HepG2 (cell line): Measurements from ENCODE around the gene CTAG2. TPM values are rescaled to one million over a fixed set of nuclear protein-coding genes. Genes with fewer than 3 reads are reported as not detected.

Experiments used
- ATAC-seq: fragments of 200-7000 bp; cut with Tn5 transposase; 3 replicates; pipeline ENCODE4 v1.9.1; 2020; ENCODE audit warnings: mild to moderate bottlenecking, moderate library complexity
- BruUV-seq: library from RNA; stranded (reverse); fragments of 400-500 nt; replicated peaks from 2 replicates; lab custom pipeline; 2021; lab: Mats Ljungman, UMichigan
- CTCF ChIA-PET: fragments of 300-600 bp; formaldehyde crosslinking; extraction: SDS; loops from one replicate; lab custom pipeline; 2021; ENCODE audit warnings: low total read pairs, inconsistent platforms, low intra/inter-chr PET ratio; lab: Yijun Ruan, JAX
- POLR2A ChIA-PET: fragments of 350-600 bp; sonication (Branson Sonifier 250); formaldehyde crosslinking; loops from one replicate; lab custom pipeline; 2020; ENCODE audit warnings: antibody characterized with exemption, inconsistent platforms; lab: Yijun Ruan, JAX
- DNase-seq: peaks from one replicate; pipeline ENCODE4 v3.0.0-alpha.2; 2015; ENCODE audit warnings: low spot score
- FAIRE-seq: peaks from 3 replicates; lab custom pipeline; 2011; peaks lifted over from hg19 to GRCh38; lab: Jason Lieb, UNC
- H2AFZ ChIP-seq: one replicate; pipeline ENCODE4 v1.6.1; 2011; ENCODE audit warnings: low read length, inconsistent platforms
- H3K27ac ChIP-seq: fragments of 300-600 bp; 3 replicates; pipeline ENCODE4 v1.8.0; 2011; ENCODE audit warnings: mixed run types, mild to moderate bottlenecking, mixed read lengths, low read length, inconsistent platforms; ENCODE audit not compliant: insufficient read depth; ENCODE audit errors: extremely low read length
- H3K27me3 ChIP-seq, 2 experiments: fragments of 200-600 bp in 1 of 2; 2 replicates in 1 of 2; 3 replicates in 1 of 2; pipeline versions ENCODE4 v1.6.0 to v1.8.0; 2011; ENCODE audit warnings: low read length in 2 of 2, mild to moderate bottlenecking in 2 of 2, moderate library complexity in 2 of 2, inconsistent platforms in 1 of 2; ENCODE audit not compliant: insufficient read depth in 2 of 2, control insufficient read depth in 1 of 2
- H3K36me3 ChIP-seq, 2 experiments: fragments of 200-600 bp in 1 of 2; replicated peaks in 1 of 2; 2 replicates in 1 of 2; 3 replicates in 1 of 2; pipeline versions ENCODE4 v1.5.1 to v1.8.0; 2011; ENCODE audit warnings: low read length in 2 of 2, inconsistent platforms in 1 of 2; ENCODE audit not compliant: insufficient read depth in 2 of 2, control insufficient read depth in 1 of 2
- H3K4me1 ChIP-seq: 2 replicates; pipeline ENCODE4 v1.5.1; 2012; ENCODE audit warnings: low read length, inconsistent platforms; ENCODE audit not compliant: insufficient read depth
- H3K4me2 ChIP-seq: 2 replicates; pipeline ENCODE4 v1.6.0; 2011; ENCODE audit warnings: low read depth, low read length, inconsistent platforms
- H3K4me3 ChIP-seq, 3 experiments: fragments of 200-600 bp in 1 of 3; sonication (generic), shearing (Covaris generic) in 1 of 3; replicated peaks in 1 of 3; 2 replicates each; pipeline ENCODE4 v1.5.1; 2011 to 2016; ENCODE audit warnings: low read length in 3 of 3, inconsistent platforms in 2 of 3, low read depth in 2 of 3, mild to moderate bottlenecking in 2 of 3, control low read depth in 1 of 3, mixed read lengths in 1 of 3; ENCODE audit not compliant: insufficient read depth in 1 of 3
- H3K79me2 ChIP-seq: one replicate; pipeline ENCODE4 v1.6.1; 2011; ENCODE audit warnings: low read length, inconsistent platforms; ENCODE audit not compliant: insufficient read depth
- H3K9ac ChIP-seq: 2 replicates; pipeline ENCODE4 v1.6.0; 2011; ENCODE audit warnings: mild to moderate bottlenecking, low read depth, low read length, inconsistent platforms; ENCODE audit not compliant: insufficient read depth
- H3K9me3 ChIP-seq: 2 replicates; pipeline ENCODE4 v1.5.1; 2012; ENCODE audit warnings: mild to moderate bottlenecking, low read length
- H4K20me1 ChIP-seq: 2 replicates; pipeline ENCODE4 v1.6.0; 2011; ENCODE audit warnings: inconsistent platforms, mild to moderate bottlenecking, low read length, moderate library complexity; ENCODE audit not compliant: insufficient read depth
- ATF5 ChIP-seq: sonication (generic); formaldehyde crosslinking; IDR thresholded peaks from 2 replicates; pipeline ENCODE4 v1.4.0; 2020; ENCODE audit warnings: mild to moderate bottlenecking, low read depth, missing genetic modification reagents
- CHD2 ChIP-seq: IDR thresholded peaks from 2 replicates; pipeline ENCODE4 v1.6.1; 2011; ENCODE audit warnings: low read depth, low read length, improper control_type of control experiment
- CREM ChIP-seq, 2 experiments: sonication (generic) in 1 of 2; formaldehyde crosslinking in 1 of 2; IDR thresholded peaks; 2 replicates each; pipeline versions ENCODE4 v1.4.0 to v1.6.1; 2016 to 2020; ENCODE audit warnings: antibody characterized with exemption in 1 of 2, mild to moderate bottlenecking in 1 of 2, missing genetic modification reagents in 1 of 2
- DZIP1 ChIP-seq: sonication (generic); formaldehyde crosslinking; IDR thresholded peaks from 2 replicates; pipeline ENCODE4 v1.5.0; 2020; ENCODE audit warnings: mild to moderate bottlenecking, missing genetic modification reagents
- HNRNPLL ChIP-seq: fragments of 200-400 bp; formaldehyde crosslinking; IDR thresholded peaks from 2 replicates; pipeline ENCODE4 v1.6.1; 2017; ENCODE audit warnings: mild to moderate bottlenecking, low read depth, low read length; ENCODE audit not compliant: poor library complexity, severe bottlenecking
- REPIN1 ChIP-seq: sonication (generic); formaldehyde crosslinking; IDR thresholded peaks from 2 replicates; pipeline ENCODE4 v1.8.0; 2022; ENCODE audit warnings: missing genetic modification reagents, low read depth, mild to moderate bottlenecking, borderline replicate concordance
- ZNF274 ChIP-seq: sonication (generic); formaldehyde crosslinking; IDR thresholded peaks from 2 replicates; pipeline ENCODE4 v1.5.1; 2020; ENCODE audit warnings: mild to moderate bottlenecking, missing genetic modification reagents
- ZNF570 ChIP-seq: sonication (generic); formaldehyde crosslinking; IDR thresholded peaks from 2 replicates; pipeline ENCODE4 v1.4.0; 2020; ENCODE audit warnings: mild to moderate bottlenecking, missing genetic modification reagents, borderline replicate concordance
- ZNF766 ChIP-seq: sonication (generic); formaldehyde crosslinking; IDR thresholded peaks from 2 replicates; pipeline ENCODE4 v1.5.0; 2020; ENCODE audit warnings: missing genetic modification reagents, borderline replicate concordance
- WGBS: methylation state at CpG from one replicate; pipeline ENCODE4 v1.1.6; 2017; ENCODE audit warnings: low lambda C conversion rate; 5-methylcytosine and 5-hydroxymethylcytosine counted together
- in situ Hi-C: cut with HindIII; loops from 2 replicates; pipeline ENCODE4 v1.10.0; 2017; ENCODE audit warnings: low pct_unique_long_range_greater_than_20kb; ENCODE audit not compliant: extremely low pct_ligation_motif_present
- intact Hi-C: fragments of 100-400 bp; cut with micrococcal nuclease; formaldehyde crosslinking; loops from one replicate; pipeline ENCODE4 v1.10.0; 2022; ENCODE audit not compliant: unreplicated experiment
- polyA plus RNA-seq, 8 experiments: library from polyadenylated mRNA; depleted of rRNA in 3 of 8; stranded (reverse) in 7 of 8; unstranded in 1 of 8; fragments of >200 nt; fragmentation: Illumina TruSeq in 4 of 8; extraction: Trizol in 4 of 8; gene quantifications; 2 replicates each; pipeline versions ENCODE4 v1.2.1 to v1.2.3, GENCODE V29; 2011 to 2016; ENCODE audit warnings: low read depth in 4 of 8, missing spikeins in 1 of 8, mixed read lengths in 1 of 8; ENCODE audit not compliant: insufficient read depth in 1 of 8
- total RNA-seq, 5 experiments: library from RNA; depleted of rRNA; stranded (reverse); fragments of >200 nt; fragmentation: Illumina TruSeq; extraction: Trizol; gene quantifications; 2 replicates each; pipeline ENCODE4 v1.2.3, GENCODE V29; 2016; ENCODE audit warnings: low read depth in 1 of 5
- TF ChIP-seq, protein P1 (sequence below): sonication (generic); formaldehyde crosslinking; IDR thresholded peaks from 2 replicates; pipeline ENCODE4 v1.4.0; 2020; ENCODE audit warnings: mild to moderate bottlenecking, missing genetic modification reagents
- TF ChIP-seq, protein P2 (sequence below): sonication (generic); formaldehyde crosslinking; IDR thresholded peaks from 2 replicates; pipeline ENCODE4 v1.5.1; 2020; ENCODE audit warnings: mild to moderate bottlenecking, missing genetic modification reagents, moderate library complexity

CTAG2 gene
- total and polyA plus RNA-seq, 2 of the 13 experiments (the other 11 are each of a cell fraction or from before 2014, with no cell fraction given): not detected

GRCh38 chrX:154602226-154602625, 51.2 kb downstream of the CTAG2 start:
- WGBS: 20% methylated on average over 3 of the region's 13 CpGs
- ChIA-PET CTCF (no interaction called here), POLR2A (no interaction called here)
- intact Hi-C loops (no loop called here), in situ Hi-C loops (no loop called here)
- BruUV-seq: no TSS peak
- FAIRE-seq (no peak), ATAC-seq (no peak), DNase-seq (no peak)
- H3K4me1 ChIP-seq: no peaks in the 10 kb centered on the region
- no peak overlapping the region for H2AFZ ChIP-seq
- H3K4me2 ChIP-seq: no peak overlapping the region
- H3K27ac ChIP-seq: no peak overlapping the region
- H3K9me3 ChIP-seq: no peaks in the 10 kb centered on the region
- H4K20me1 ChIP-seq: no peaks in the 10 kb centered on the region
- H3K79me2 ChIP-seq: no peaks in the 10 kb centered on the region
- H3K36me3 ChIP-seq: no peaks in the 10 kb centered on the region
- no peak overlapping the region for H3K4me3 ChIP-seq
- peaks cover 0 to 3% of the 10 kb centered on the region in 2 experiments; a peak in 1 of 5 replicates for H3K27me3 ChIP-seq
- H3K9ac ChIP-seq: no peak overlapping the region
- TF ChIP-seq REPIN1: no peak
- TF ChIP-seq, protein P1, sequence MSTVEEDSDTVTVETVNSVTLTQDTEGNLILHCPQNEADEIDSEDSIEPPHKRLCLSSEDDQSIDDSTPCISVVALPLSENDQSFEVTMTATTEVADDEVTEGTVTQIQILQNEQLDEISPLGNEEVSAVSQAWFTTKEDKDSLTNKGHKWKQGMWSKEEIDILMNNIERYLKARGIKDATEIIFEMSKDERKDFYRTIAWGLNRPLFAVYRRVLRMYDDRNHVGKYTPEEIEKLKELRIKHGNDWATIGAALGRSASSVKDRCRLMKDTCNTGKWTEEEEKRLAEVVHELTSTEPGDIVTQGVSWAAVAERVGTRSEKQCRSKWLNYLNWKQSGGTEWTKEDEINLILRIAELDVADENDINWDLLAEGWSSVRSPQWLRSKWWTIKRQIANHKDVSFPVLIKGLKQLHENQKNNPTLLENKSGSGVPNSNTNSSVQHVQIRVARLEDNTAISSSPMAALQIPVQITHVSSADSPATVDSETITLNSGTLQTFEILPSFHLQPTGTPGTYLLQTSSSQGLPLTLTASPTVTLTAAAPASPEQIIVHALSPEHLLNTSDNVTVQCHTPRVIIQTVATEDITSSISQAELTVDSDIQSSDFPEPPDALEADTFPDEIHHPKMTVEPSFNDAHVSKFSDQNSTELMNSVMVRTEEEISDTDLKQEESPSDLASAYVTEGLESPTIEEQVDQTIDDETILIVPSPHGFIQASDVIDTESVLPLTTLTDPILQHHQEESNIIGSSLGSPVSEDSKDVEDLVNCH (CRISPR knock-in tag): no peak
- TF ChIP-seq CHD2: no peak
- no peak for TF ChIP-seq CREM (IDR thresholded peaks at IDR 0.05)
- TF ChIP-seq CREM (CRISPR knock-in tag; IDR thresholded peaks at IDR 0.05): no peak
- TF ChIP-seq ZNF570: no peak
- no peak for TF ChIP-seq ZNF766 (CRISPR knock-in tag)
- no peak for TF ChIP-seq ZNF274 (CRISPR knock-in tag)
- no peak for TF ChIP-seq ATF5 (CRISPR knock-in tag)
- TF ChIP-seq HNRNPLL: no peak
- TF ChIP-seq, protein P2, sequence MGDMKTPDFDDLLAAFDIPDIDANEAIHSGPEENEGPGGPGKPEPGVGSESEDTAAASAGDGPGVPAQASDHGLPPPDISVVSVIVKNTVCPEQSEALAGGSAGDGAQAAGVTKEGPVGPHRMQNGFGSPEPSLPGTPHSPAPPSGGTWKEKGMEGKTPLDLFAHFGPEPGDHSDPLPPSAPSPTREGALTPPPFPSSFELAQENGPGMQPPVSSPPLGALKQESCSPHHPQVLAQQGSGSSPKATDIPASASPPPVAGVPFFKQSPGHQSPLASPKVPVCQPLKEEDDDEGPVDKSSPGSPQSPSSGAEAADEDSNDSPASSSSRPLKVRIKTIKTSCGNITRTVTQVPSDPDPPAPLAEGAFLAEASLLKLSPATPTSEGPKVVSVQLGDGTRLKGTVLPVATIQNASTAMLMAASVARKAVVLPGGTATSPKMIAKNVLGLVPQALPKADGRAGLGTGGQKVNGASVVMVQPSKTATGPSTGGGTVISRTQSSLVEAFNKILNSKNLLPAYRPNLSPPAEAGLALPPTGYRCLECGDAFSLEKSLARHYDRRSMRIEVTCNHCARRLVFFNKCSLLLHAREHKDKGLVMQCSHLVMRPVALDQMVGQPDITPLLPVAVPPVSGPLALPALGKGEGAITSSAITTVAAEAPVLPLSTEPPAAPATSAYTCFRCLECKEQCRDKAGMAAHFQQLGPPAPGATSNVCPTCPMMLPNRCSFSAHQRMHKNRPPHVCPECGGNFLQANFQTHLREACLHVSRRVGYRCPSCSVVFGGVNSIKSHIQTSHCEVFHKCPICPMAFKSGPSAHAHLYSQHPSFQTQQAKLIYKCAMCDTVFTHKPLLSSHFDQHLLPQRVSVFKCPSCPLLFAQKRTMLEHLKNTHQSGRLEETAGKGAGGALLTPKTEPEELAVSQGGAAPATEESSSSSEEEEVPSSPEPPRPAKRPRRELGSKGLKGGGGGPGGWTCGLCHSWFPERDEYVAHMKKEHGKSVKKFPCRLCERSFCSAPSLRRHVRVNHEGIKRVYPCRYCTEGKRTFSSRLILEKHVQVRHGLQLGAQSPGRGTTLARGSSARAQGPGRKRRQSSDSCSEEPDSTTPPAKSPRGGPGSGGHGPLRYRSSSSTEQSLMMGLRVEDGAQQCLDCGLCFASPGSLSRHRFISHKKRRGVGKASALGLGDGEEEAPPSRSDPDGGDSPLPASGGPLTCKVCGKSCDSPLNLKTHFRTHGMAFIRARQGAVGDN (CRISPR knock-in tag): no peak
- no peak for TF ChIP-seq DZIP1 (CRISPR knock-in tag)
